HL-60 (cell line): Measurements from ENCODE around the gene RCL1.

Experiments used
- POLR2AphosphoS5 ChIP-seq: IDR thresholded peaks from 2 replicates; pipeline ENCODE4 v1.6.1; 2012; ENCODE audit warnings: low read depth
- TF ChIP-seq, protein P1 (sequence below): IDR thresholded peaks from one replicate; pipeline ENCODE4 v1.5.1; 2011; ENCODE audit warnings: low read length, control low read depth, inconsistent platforms; ENCODE audit not compliant: insufficient read depth

DNA sequence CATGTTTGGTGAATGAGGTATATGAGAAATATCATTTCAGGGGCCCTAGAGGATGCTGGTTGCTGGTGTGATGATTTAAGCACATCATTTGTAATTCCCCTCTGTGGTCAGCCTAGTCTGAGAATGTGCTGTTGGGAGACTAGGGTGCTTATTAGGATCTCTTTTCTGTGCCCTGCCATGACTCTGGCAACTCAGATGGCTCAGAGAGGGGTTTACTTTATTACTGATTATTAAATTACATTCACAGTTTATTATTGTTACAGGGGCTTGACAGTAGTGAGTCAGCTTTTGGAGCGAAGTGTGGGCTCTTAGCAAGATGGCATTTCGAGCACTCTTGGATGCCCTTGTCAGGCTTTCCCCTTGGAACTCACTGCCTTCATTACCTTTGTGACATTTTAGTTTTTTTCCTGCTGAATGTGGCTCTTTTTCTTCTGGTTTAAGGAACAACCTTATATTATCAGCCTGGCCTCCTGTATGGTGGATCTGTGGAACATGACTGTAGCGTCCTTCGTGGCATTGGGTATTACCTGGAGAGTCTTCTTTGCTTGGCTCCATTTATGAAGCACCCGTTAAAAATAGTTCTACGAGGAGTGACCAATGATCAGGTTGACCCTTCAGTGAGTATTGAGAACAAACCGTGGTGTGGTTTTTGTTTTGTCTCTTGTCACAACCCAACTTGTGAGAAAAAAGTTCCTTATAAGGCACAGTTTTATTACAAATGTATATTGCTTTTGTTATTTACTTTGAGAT lies 33.8 kb downstream of the RCL1 start:
- TF ChIP-seq, protein P1, sequence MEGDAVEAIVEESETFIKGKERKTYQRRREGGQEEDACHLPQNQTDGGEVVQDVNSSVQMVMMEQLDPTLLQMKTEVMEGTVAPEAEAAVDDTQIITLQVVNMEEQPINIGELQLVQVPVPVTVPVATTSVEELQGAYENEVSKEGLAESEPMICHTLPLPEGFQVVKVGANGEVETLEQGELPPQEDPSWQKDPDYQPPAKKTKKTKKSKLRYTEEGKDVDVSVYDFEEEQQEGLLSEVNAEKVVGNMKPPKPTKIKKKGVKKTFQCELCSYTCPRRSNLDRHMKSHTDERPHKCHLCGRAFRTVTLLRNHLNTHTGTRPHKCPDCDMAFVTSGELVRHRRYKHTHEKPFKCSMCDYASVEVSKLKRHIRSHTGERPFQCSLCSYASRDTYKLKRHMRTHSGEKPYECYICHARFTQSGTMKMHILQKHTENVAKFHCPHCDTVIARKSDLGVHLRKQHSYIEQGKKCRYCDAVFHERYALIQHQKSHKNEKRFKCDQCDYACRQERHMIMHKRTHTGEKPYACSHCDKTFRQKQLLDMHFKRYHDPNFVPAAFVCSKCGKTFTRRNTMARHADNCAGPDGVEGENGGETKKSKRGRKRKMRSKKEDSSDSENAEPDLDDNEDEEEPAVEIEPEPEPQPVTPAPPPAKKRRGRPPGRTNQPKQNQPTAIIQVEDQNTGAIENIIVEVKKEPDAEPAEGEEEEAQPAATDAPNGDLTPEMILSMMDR = no peak
- no peak for TF ChIP-seq POLR2AphosphoS5
